HUES64 (cell line): Measurements from ENCODE around the gene KCNG1.
"Not testable (repeated sequence)": the region's sequence is repeated elsewhere in the genome, so short reads cannot be mapped to it uniquely, and the experiment has no call there.

ENCODE experiments used
- H3K27ac ChIP-seq: 2 replicates; pipeline ENCODE4 v1.7.0; 2013; ENCODE audit warnings: low read depth, low read length, inconsistent platforms
- H3K27me3 ChIP-seq: 2 replicates; pipeline ENCODE4 v1.6.1; 2013; ENCODE audit warnings: mild to moderate bottlenecking, low read length; ENCODE audit not compliant: insufficient read depth
- H3K36me3 ChIP-seq: 2 replicates; pipeline ENCODE4 v1.6.1; 2013; ENCODE audit warnings: mild to moderate bottlenecking, low read length; ENCODE audit not compliant: insufficient read depth
- H3K4me1 ChIP-seq: 2 replicates; pipeline ENCODE4 v1.6.1; 2013; ENCODE audit warnings: mild to moderate bottlenecking, low read length, moderate library complexity; ENCODE audit not compliant: insufficient read depth
- H3K4me3 ChIP-seq: 2 replicates; pipeline ENCODE4 v1.5.1; 2013; ENCODE audit warnings: mild to moderate bottlenecking, low read length, moderate library complexity
- H3K9ac ChIP-seq: 2 replicates; pipeline ENCODE4 v1.6.1; 2013; ENCODE audit warnings: mild to moderate bottlenecking, low read depth, low read length
- H3K9me3 ChIP-seq: 2 replicates; pipeline ENCODE4 v1.6.1; 2013; ENCODE audit warnings: low read depth, low read length; ENCODE audit not compliant: insufficient read depth
- WGBS: fragments of 150-250, 120-280 bp; methylation state at CpG from one replicate; pipeline ENCODE4 v1.1.7; 2013; ENCODE audit warnings: missing lambda C conversion rate; 5-methylcytosine and 5-hydroxymethylcytosine counted together

The KCNG1 gene

GRCh38 chr20:51050531-51051075 lies 27.7 kb upstream of the KCNG1 start:
- no peaks in the 10 kb centered on the region for H3K4me1 ChIP-seq

GRCh38 chr20:51046021-51046985 lies 23.4 kb upstream of the KCNG1 start:
- no peak overlapping the region for H3K4me3 ChIP-seq
- WGBS: 92% methylated on average over 9 of the region's 9 CpGs
- 0 out of 2 replicates have a peak, but pooled peaks cover 2% of the 10 kb centered on the region for H3K27me3 ChIP-seq
- no peak overlapping the region for H3K27ac ChIP-seq
- H3K36me3 ChIP-seq: no peaks in the 10 kb centered on the region
- no peak overlapping the region for H3K9ac ChIP-seq
- peaks cover 8% of the 10 kb centered on the region; the same call in 1 of the 2 replicates for H3K4me1 ChIP-seq
- H3K9me3 ChIP-seq: 0 out of 2 replicates have a peak, but pooled peaks cover 7% of the 10 kb centered on the region

More at GRCh38 chr20:51050531-51051075, 27.7 kb upstream of the KCNG1 start:
- H3K9me3 ChIP-seq: 0 out of 2 replicates have a peak, but pooled peaks cover 7% of the 10 kb centered on the region
- H3K27ac ChIP-seq: no peak overlapping the region
- H3K4me3 ChIP-seq: no peak overlapping the region
- WGBS: 87% methylated on average over 8 of the region's 8 CpGs
- peaks cover 5% of the 10 kb centered on the region; the same call in 1 of the 2 replicates for H3K27me3 ChIP-seq
- H3K36me3 ChIP-seq: no peaks in the 10 kb centered on the region
- no peak overlapping the region for H3K9ac ChIP-seq

- not testable (repeated sequence) for H3K4me3 ChIP-seq, H3K4me1 ChIP-seq, H3K9me3 ChIP-seq, H3K9ac ChIP-seq, H3K27ac ChIP-seq, H3K27me3 ChIP-seq, H3K36me3 ChIP-seq
- 91% methylated on average over 9 of the region's 9 CpGs for WGBS
These were observed 22.6 kb upstream of the KCNG1 start for GRCh38 chr20:51045492-51045891.

GRCh38 chr20:51044796-51045195 lies 21.9 kb upstream of the KCNG1 start:
- no peak overlapping the region for H3K4me3 ChIP-seq
- WGBS: 77% methylated on average over 3 of the region's 3 CpGs
- peaks cover 8% of the 10 kb centered on the region; the same call in 1 of the 2 replicates for H3K4me1 ChIP-seq
- H3K9ac ChIP-seq: no peak overlapping the region
- H3K9me3 ChIP-seq: 0 out of 2 replicates have a peak, but pooled peaks cover 7% of the 10 kb centered on the region
- H3K27ac ChIP-seq: no peak overlapping the region
- no peaks in the 10 kb centered on the region for H3K27me3 ChIP-seq
- no peaks in the 10 kb centered on the region for H3K36me3 ChIP-seq

- WGBS: 90% methylated on average over 5 of the region's 5 CpGs
- no peak overlapping the region for H3K9ac ChIP-seq
- 0 out of 2 replicates have a peak, but pooled peaks cover 7% of the 10 kb centered on the region for H3K9me3 ChIP-seq
- H3K4me1 ChIP-seq: peaks cover 8% of the 10 kb centered on the region; the same call in 1 of the 2 replicates
- H3K27me3 ChIP-seq: no peaks in the 10 kb centered on the region
- H3K27ac ChIP-seq: no peak overlapping the region
- H3K36me3 ChIP-seq: no peaks in the 10 kb centered on the region
- no peak overlapping the region for H3K4me3 ChIP-seq
These were observed 20.9 kb upstream of the KCNG1 start for GRCh38 chr20:51043811-51044210.

GRCh38 chr20:51042657-51043247 lies 19.8 kb upstream of the KCNG1 start:
- H3K9me3 ChIP-seq: 0 out of 2 replicates have a peak, but pooled peaks cover 7% of the 10 kb centered on the region
- H3K4me3 ChIP-seq: no peak overlapping the region
- H3K36me3 ChIP-seq: no peaks in the 10 kb centered on the region
- no peak overlapping the region for H3K9ac ChIP-seq
- H3K4me1 ChIP-seq: peaks cover 8% of the 10 kb centered on the region; the same call in 1 of the 2 replicates
- 80% methylated on average over 7 of the region's 7 CpGs for WGBS
- no peaks in the 10 kb centered on the region for H3K27me3 ChIP-seq
- H3K27ac ChIP-seq: no peak overlapping the region

- Histone ChIP-seq H3K9me3 (0 out of 2 replicates have a peak, but pooled peaks cover 7% of the 10 kb centered on the region), H3K36me3 (no peaks in the 10 kb centered on the region), H3K9ac (no peak overlapping the region), H3K27ac (no peak overlapping the region), H3K4me1 (peaks cover 8% of the 10 kb centered on the region; the same call in 1 of the 2 replicates), H3K4me3 (no peak overlapping the region), H3K27me3 (no peaks in the 10 kb centered on the region)
- WGBS: 50% methylated on average over 6 of the region's 6 CpGs
These were observed 19.2 kb upstream of the KCNG1 start for GRCh38 chr20:51042064-51042463.

GRCh38 chr20:51037532-51038115 lies 14.7 kb upstream of the KCNG1 start:
- WGBS: 93% methylated on average over 13 of the region's 14 CpGs
- Histone ChIP-seq H3K9ac (no peak overlapping the region), H3K4me3 (no peak overlapping the region), H3K36me3 (no peaks in the 10 kb centered on the region), H3K4me1 (peaks cover 13% of the 10 kb centered on the region; the same call in 1 of the 2 replicates), H3K9me3 (no peaks in the 10 kb centered on the region), H3K27ac (no peak overlapping the region), H3K27me3 (no peaks in the 10 kb centered on the region)

- Histone ChIP-seq H3K9ac (no peak overlapping the region), H3K27ac (no peak overlapping the region), H3K4me1 (peaks cover 7% of the 10 kb centered on the region; the same call in 1 of the 2 replicates), H3K4me3 (no peak overlapping the region), H3K36me3 (no peaks in the 10 kb centered on the region), H3K27me3 (no peaks in the 10 kb centered on the region), H3K9me3 (no peaks in the 10 kb centered on the region)
- WGBS: 93% methylated on average over 7 of the region's 7 CpGs
These were observed 14.1 kb upstream of the KCNG1 start for GRCh38 chr20:51036827-51037531.

- 89% methylated on average over 4 of the region's 4 CpGs for WGBS
- H3K4me1 ChIP-seq: peaks cover 4% of the 10 kb centered on the region; the same call in 1 of the 2 replicates
These were observed 13.3 kb upstream of the KCNG1 start for GRCh38 chr20:51036226-51036625.

More at GRCh38 chr20:51036226-51036625, 13.3 kb upstream of the KCNG1 start:
- H3K9ac ChIP-seq: no peak overlapping the region
- H3K4me3 ChIP-seq: no peak overlapping the region
- no peaks in the 10 kb centered on the region for H3K9me3 ChIP-seq
- H3K36me3 ChIP-seq: no peaks in the 10 kb centered on the region
- H3K27ac ChIP-seq: no peak overlapping the region
- no peaks in the 10 kb centered on the region for H3K27me3 ChIP-seq
